Measurements from ENCODE around the gene CALHM1. TPM values are rescaled to one million over a fixed set of nuclear protein-coding genes. Genes with fewer than 3 reads are reported as not detected.

Gene CALHM1, protein sequence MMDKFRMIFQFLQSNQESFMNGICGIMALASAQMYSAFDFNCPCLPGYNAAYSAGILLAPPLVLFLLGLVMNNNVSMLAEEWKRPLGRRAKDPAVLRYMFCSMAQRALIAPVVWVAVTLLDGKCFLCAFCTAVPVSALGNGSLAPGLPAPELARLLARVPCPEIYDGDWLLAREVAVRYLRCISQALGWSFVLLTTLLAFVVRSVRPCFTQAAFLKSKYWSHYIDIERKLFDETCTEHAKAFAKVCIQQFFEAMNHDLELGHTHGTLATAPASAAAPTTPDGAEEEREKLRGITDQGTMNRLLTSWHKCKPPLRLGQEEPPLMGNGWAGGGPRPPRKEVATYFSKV
- under 1 TPM in 2 of 3 donors, not detected in 1; 0.23 to 0.57 TPM for total RNA-seq
- 0.56 TPM for total RNA-seq (2013)

DNA sequence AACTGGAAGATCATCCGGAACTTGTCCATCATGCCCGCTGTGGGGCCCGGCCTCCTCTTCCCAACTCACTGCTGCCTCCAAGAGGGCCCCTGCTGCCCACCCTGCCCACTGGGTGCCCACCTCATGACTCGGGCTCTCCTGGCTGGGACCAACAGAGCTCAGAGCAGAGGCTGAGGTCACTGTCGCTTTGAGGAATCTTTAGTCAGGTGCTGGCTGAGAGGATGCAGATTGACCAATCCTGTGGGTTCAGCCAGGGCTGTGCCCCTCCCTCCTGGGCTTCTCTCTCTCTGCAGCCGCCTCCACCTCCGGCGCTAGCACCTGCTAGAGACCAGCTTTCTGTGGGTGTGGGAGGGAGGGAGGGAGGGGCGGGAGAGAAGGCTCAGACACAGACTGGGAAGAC lies at the start of gene CALHM1:
CALHM1 (minus strand) TSS at position 181 of the 400 bp plus-strand sequence; CDS start at position 32, 149 bp downstream.
- Mint-ChIP-seq H3K27ac (peak within 1 kb of the TSS; percentile 67 to 72), H3K36me3 (no peaks in the 10 kb centered on the region), H3K27me3 (ENCODE audit: low read depth in 2 of 2) (no peaks in the 10 kb centered on the region), H3K9me3 (no peaks in the 10 kb centered on the region), H3K4me3 (peak within 1 kb of the TSS; percentile 75), H3K4me1 (peaks cover 21 to 30% of the 10 kb centered on the region in 2 donors)
- no peaks in the 10 kb centered on the region for H3K36me3 ChIP-seq (ENCODE audit: control insufficient read depth, insufficient read depth, low read length)
- no peak within 1 kb of the TSS for H3K4me3 ChIP-seq (ENCODE audit: low read length)
- no peaks in the 10 kb centered on the region for H3K9me3 ChIP-seq (ENCODE audit: control insufficient read depth, insufficient read depth, low read length)
- TF ChIP-seq, protein P1, sequence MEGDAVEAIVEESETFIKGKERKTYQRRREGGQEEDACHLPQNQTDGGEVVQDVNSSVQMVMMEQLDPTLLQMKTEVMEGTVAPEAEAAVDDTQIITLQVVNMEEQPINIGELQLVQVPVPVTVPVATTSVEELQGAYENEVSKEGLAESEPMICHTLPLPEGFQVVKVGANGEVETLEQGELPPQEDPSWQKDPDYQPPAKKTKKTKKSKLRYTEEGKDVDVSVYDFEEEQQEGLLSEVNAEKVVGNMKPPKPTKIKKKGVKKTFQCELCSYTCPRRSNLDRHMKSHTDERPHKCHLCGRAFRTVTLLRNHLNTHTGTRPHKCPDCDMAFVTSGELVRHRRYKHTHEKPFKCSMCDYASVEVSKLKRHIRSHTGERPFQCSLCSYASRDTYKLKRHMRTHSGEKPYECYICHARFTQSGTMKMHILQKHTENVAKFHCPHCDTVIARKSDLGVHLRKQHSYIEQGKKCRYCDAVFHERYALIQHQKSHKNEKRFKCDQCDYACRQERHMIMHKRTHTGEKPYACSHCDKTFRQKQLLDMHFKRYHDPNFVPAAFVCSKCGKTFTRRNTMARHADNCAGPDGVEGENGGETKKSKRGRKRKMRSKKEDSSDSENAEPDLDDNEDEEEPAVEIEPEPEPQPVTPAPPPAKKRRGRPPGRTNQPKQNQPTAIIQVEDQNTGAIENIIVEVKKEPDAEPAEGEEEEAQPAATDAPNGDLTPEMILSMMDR (IDR thresholded peaks at IDR 0.05): no peak
- WGBS (ENCODE audit: insufficient coverage): 57% methylated on average over 6 of the region's 9 CpGs
- H3K27ac ChIP-seq (ENCODE audit: low read length): no peak within 1 kb of the TSS
- DNase-seq: peak in 1 of 2 donors; percentile 19
- intact Hi-C loops (cut with micrococcal nuclease): no loop called here
- no peaks in the 10 kb centered on the region for H3K27me3 ChIP-seq (ENCODE audit: control insufficient read depth, insufficient read depth, low read length)
- peaks cover 35% of the 10 kb centered on the region for H3K4me1 ChIP-seq (ENCODE audit: control insufficient read depth, insufficient read depth, low read length)
- ATAC-seq: peak in 2 of 3 donors; percentile 70 to 83

DNA sequence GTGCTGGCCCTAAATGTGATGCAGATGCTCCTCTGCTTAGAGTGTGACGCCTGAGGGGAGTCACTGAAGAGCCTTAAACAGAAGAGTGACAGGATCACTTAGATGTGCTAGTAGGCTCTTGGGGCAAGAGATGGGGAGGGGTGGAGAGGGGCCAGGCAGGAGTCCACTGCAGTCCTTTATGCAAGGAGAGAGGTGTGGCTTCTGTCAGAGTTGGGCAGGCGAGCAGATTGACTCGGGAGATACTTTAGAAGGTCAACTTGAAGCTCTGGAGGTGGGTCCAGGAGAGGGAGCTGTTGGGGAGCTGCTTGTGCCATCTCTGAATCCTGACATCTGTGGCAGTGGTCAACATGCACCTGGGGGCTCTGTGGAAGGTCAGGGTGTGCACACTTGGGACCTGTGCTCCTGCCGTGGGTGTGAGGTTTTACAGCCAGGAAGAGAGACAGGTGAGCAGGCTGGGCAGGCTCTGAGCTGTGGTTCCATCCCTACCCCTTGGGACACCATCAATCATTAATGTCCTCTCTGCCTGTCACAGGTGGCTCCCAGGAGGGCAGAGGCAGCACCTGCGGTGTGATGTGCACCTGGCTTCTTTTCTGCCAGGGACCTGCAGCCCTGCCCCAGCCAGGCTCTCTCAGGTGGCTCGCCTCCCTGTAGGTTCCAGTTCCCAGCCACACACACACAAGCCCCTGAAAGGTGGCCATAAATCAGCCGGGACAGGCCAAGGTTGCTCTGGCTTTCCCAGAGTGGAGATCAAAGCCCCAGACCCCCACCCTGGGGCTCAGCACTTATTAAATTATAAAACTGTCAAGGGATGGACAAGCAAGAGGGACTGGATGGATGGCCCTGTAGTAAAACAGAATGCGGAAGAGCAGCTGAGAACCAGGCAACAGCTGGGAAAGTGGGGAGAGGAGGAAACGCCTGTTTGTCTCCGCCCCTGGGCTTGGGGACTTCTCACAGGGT lies 48.8 kb upstream of the CALHM1 start:
- H3K27ac ChIP-seq (ENCODE audit: low read length): no peak overlapping the region
- no peaks in the 10 kb centered on the region for H3K9me3 ChIP-seq (ENCODE audit: control insufficient read depth, insufficient read depth, low read length)
- no peak overlapping the region for H3K4me3 Mint-ChIP-seq
- DNase-seq (no peak), ATAC-seq (no peak)
- H3K4me1 ChIP-seq (ENCODE audit: control insufficient read depth, insufficient read depth, low read length): peaks cover 19% of the 10 kb centered on the region
- no peaks in the 10 kb centered on the region for H3K9me3 Mint-ChIP-seq
- H3K36me3 Mint-ChIP-seq: no peaks in the 10 kb centered on the region
- H3K4me1 Mint-ChIP-seq: peaks cover 7 to 18% of the 10 kb centered on the region in 2 donors
- H3K36me3 ChIP-seq (ENCODE audit: control insufficient read depth, insufficient read depth, low read length): no peaks in the 10 kb centered on the region
- peaks cover 4% of the 10 kb centered on the region for H3K27me3 ChIP-seq (ENCODE audit: control insufficient read depth, insufficient read depth, low read length)
- no peak overlapping the region for H3K27ac Mint-ChIP-seq
- no peak overlapping the region for H3K4me3 ChIP-seq (ENCODE audit: low read length)
- H3K27me3 Mint-ChIP-seq (ENCODE audit: low read depth in 2 of 2): peaks cover 10 to 20% of the 10 kb centered on the region in 2 donors
- WGBS (ENCODE audit: insufficient coverage): 72% methylated on average over 9 of the region's 10 CpGs
- intact Hi-C loops (cut with micrococcal nuclease): no loop called here
- TF ChIP-seq, protein P1 (IDR thresholded peaks at IDR 0.05): no peak

DNA sequence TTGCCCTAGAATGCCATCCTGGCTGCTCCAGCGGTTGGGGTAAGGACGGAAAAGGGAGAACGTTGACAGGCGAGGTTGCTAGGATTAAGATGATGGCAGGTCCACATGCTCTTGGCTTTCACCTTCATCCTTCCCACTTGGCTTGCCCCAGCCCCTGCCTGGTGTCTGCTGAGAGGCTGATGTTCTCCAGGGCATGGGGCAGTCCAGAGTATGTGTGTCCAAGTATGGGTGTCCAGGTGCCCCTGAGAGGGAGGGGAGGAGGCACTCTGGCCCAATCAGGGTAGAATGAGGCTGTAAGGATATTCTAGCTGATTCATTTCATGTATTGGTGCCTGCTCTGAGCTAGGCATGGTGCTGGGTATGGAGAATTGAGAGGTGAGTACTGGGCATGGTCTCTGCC lies 47.4 kb upstream of the CALHM1 start:
- peaks cover 7 to 21% of the 10 kb centered on the region in 2 donors for H3K4me1 Mint-ChIP-seq
- H3K9me3 Mint-ChIP-seq: no peaks in the 10 kb centered on the region
- peaks cover 16 to 23% of the 10 kb centered on the region in 2 donors for H3K27me3 Mint-ChIP-seq (ENCODE audit: low read depth in 2 of 2)
- 98% methylated on average over 4 of the region's 4 CpGs for WGBS (ENCODE audit: insufficient coverage)
- TF ChIP-seq, protein P1 (IDR thresholded peaks at IDR 0.05): no peak
- DNase-seq (no peak), ATAC-seq (no peak)
- Histone ChIP-seq H3K9me3 (ENCODE audit: control insufficient read depth, insufficient read depth, low read length) (no peaks in the 10 kb centered on the region), H3K36me3 (ENCODE audit: control insufficient read depth, insufficient read depth, low read length) (no peaks in the 10 kb centered on the region), H3K4me3 (ENCODE audit: low read length) (no peak overlapping the region), H3K27ac (ENCODE audit: low read length) (no peak overlapping the region), H3K27me3 (ENCODE audit: control insufficient read depth, insufficient read depth, low read length) (peaks cover 4% of the 10 kb centered on the region), H3K4me1 (ENCODE audit: control insufficient read depth, insufficient read depth, low read length) (peaks cover 19% of the 10 kb centered on the region)
- no peak overlapping the region for H3K27ac Mint-ChIP-seq
- intact Hi-C loops (cut with micrococcal nuclease): no loop called here
- no peak overlapping the region for H3K4me3 Mint-ChIP-seq
- no peaks in the 10 kb centered on the region for H3K36me3 Mint-ChIP-seq
